Natural killer cell (primary cell): Measurements from ENCODE around the gene HBD. TPM values are rescaled to one million over a fixed set of nuclear protein-coding genes. Genes with fewer than 3 reads are reported as not detected.

Experiments
- ATAC-seq, 3 donors: fragments of 150-1000 bp in 2 of 3; fragments of 200-7000 bp in 1 of 3; cut with Tn5 transposase; 1 replicate in 1 of 3; 2 replicates in 2 of 3; pipeline ENCODE4 v1.10.0; 2021; ENCODE audit warnings: mild to moderate bottlenecking in 2 of 3, moderate library complexity in 2 of 3
- DNase-seq, 2 donors: peaks; one replicate each; pipeline versions ENCODE4 v3.0.0 to v3.0.0-alpha.2; 2013 to 2021; ENCODE audit warnings: mixed read lengths in 1 of 2
- H3K27ac ChIP-seq: one replicate; pipeline ENCODE4 v1.5.1; 2013; ENCODE audit warnings: mild to moderate bottlenecking, low read length
- H3K27me3 ChIP-seq: one replicate; pipeline ENCODE4 v1.6.1; 2013; ENCODE audit warnings: low read length; ENCODE audit not compliant: control insufficient read depth, insufficient read depth
- H3K36me3 ChIP-seq: one replicate; pipeline ENCODE4 v1.6.1; 2013; ENCODE audit warnings: low read length; ENCODE audit not compliant: control insufficient read depth, insufficient read depth
- H3K4me1 ChIP-seq: one replicate; pipeline ENCODE4 v1.6.1; 2013; ENCODE audit warnings: low read length; ENCODE audit not compliant: control insufficient read depth, insufficient read depth
- H3K4me3 ChIP-seq: one replicate; pipeline ENCODE4 v1.5.1; 2013; ENCODE audit warnings: low read length
- H3K9me3 ChIP-seq: one replicate; pipeline ENCODE4 v1.6.1; 2013; ENCODE audit warnings: low read length; ENCODE audit not compliant: control insufficient read depth, insufficient read depth
- H3K27ac Mint-ChIP-seq, 2 donors: one replicate each; pipeline ENCODE4 v1.8.0; 2022; ENCODE audit warnings: mild to moderate bottlenecking in 2 of 2, mixed read lengths in 2 of 2, moderate library complexity in 1 of 2
- H3K27me3 Mint-ChIP-seq, 2 donors: one replicate each; pipeline ENCODE4 v1.8.0; 2022; ENCODE audit warnings: low read depth in 2 of 2, mixed read lengths in 2 of 2
- H3K36me3 Mint-ChIP-seq: one replicate; pipeline ENCODE4 v1.8.0; 2022; ENCODE audit warnings: mixed read lengths
- H3K4me1 Mint-ChIP-seq, 2 donors: one replicate each; pipeline ENCODE4 v1.8.0; 2022; ENCODE audit warnings: mixed read lengths in 2 of 2
- H3K4me3 Mint-ChIP-seq: one replicate; pipeline ENCODE4 v1.8.0; 2022; ENCODE audit warnings: mild to moderate bottlenecking, moderate library complexity, mixed read lengths
- H3K9me3 Mint-ChIP-seq, 2 donors: one replicate each; pipeline ENCODE4 v1.8.0; 2022; ENCODE audit warnings: mixed read lengths in 2 of 2
- CTCF ChIP-seq: fragments of 200-600 bp; IDR thresholded peaks from one replicate; pipeline ENCODE4 v1.8.0; 2022; ENCODE audit warnings: antibody characterized with exemption
- WGBS: methylation state at CpG from one replicate; pipeline ENCODE4 v1.1.7; 2013; ENCODE audit warnings: missing lambda C conversion rate; ENCODE audit not compliant: insufficient coverage; 5-methylcytosine and 5-hydroxymethylcytosine counted together
- intact Hi-C: fragments of 100-400 bp; cut with micrococcal nuclease; formaldehyde crosslinking; loops from one replicate; pipeline ENCODE4 v1.14.2; 2022
- total RNA-seq, 4 donors: library from RNA; stranded (reverse); fragments of 120-200 nt in 1 of 4; gene quantifications; one replicate each; pipeline versions ENCODE4 v1.2.3 to v1.2.4, GENCODE V29; 2013 to 2022

HBD gene
- total RNA-seq, 3 donors from 2014 or later (not counting 1 experiment from before 2014, with no cell fraction given), result not detected

- no peak for DNase-seq
- Histone ChIP-seq H3K36me3 (no peaks in the 10 kb centered on the region), H3K9me3 (no peaks in the 10 kb centered on the region), H3K4me3 (no peak overlapping the region), H3K4me1 (no peaks in the 10 kb centered on the region), H3K27ac (no peak overlapping the region), H3K27me3 (no peaks in the 10 kb centered on the region)
- 85% methylated on average over 1 of the region's 4 CpGs for WGBS
- no peak for ATAC-seq
- no peak overlapping the region for H3K4me3 Mint-ChIP-seq
- no peak for TF ChIP-seq CTCF
- H3K27me3 Mint-ChIP-seq, result no peaks in the 10 kb centered on the region
- H3K4me1 Mint-ChIP-seq, result no peaks in the 10 kb centered on the region
- intact Hi-C loops, result no loop called here
- no peak overlapping the region for H3K27ac Mint-ChIP-seq
- H3K9me3 Mint-ChIP-seq, result no peaks in the 10 kb centered on the region
- no peaks in the 10 kb centered on the region for H3K36me3 Mint-ChIP-seq
These were observed 38.2 kb upstream of the HBD start for GRCh38 chr11:5272395-5273017.

GRCh38 chr11:5269715-5270147, 35.4 kb upstream of the HBD start, which contains the start of gene HBE1:
Gene HBE1 (minus strand): TSS chr11:5269945. CDS start chr11:5269890, 55 bp downstream.
- H3K27ac ChIP-seq, result no peak within 1 kb of the TSS
- intact Hi-C loops, result no loop called here
- TF ChIP-seq CTCF, result no peak
- 89% methylated on average over 4 of the region's 4 CpGs for WGBS
- no peak within 1 kb of the TSS for H3K4me3 ChIP-seq
- H3K27me3 Mint-ChIP-seq, result no peaks in the 10 kb centered on the region
- H3K9me3 Mint-ChIP-seq, result no peaks in the 10 kb centered on the region
- H3K27me3 ChIP-seq, result no peaks in the 10 kb centered on the region
- H3K4me3 Mint-ChIP-seq, result no peak within 1 kb of the TSS
- H3K36me3 Mint-ChIP-seq, result no peaks in the 10 kb centered on the region
- H3K9me3 ChIP-seq, result no peaks in the 10 kb centered on the region
- no peak within 1 kb of the TSS for H3K27ac Mint-ChIP-seq
- DNase-seq, result no peak
- H3K4me1 ChIP-seq, result no peaks in the 10 kb centered on the region
- H3K4me1 Mint-ChIP-seq, result no peaks in the 10 kb centered on the region
- no peak for ATAC-seq
- no peaks in the 10 kb centered on the region for H3K36me3 ChIP-seq

- H3K27ac Mint-ChIP-seq, result no peak overlapping the region
- intact Hi-C loops, result no loop called here
These were observed 32.8 kb upstream of the HBD start for GRCh38 chr11:5267033-5267563.

More at GRCh38 chr11:5267033-5267563, 32.8 kb upstream of the HBD start:
- Mint-ChIP-seq H3K4me1 (no peaks in the 10 kb centered on the region), H3K4me3 (no peak overlapping the region), H3K36me3 (no peaks in the 10 kb centered on the region), H3K27me3 (no peaks in the 10 kb centered on the region), H3K9me3 (peaks cover 0 to 2% of the 10 kb centered on the region in 2 donors)
- no peak for TF ChIP-seq CTCF
- H3K4me1 ChIP-seq, result no peaks in the 10 kb centered on the region
- no peak for DNase-seq
- ATAC-seq, result no peak
- H3K27me3 ChIP-seq, result no peaks in the 10 kb centered on the region
- no peak overlapping the region for H3K4me3 ChIP-seq
- no peaks in the 10 kb centered on the region for H3K36me3 ChIP-seq
- H3K9me3 ChIP-seq, result no peaks in the 10 kb centered on the region
- no peak overlapping the region for H3K27ac ChIP-seq
- WGBS, result 94% methylated on average over 2 of the region's 2 CpGs
